Activated CD4-positive, alpha-beta T cell treated with anti-CD3 and anti-CD28 coated beads, Interleukin-2, amount 10 ng/mL, durations not matched to agents 24 days and 14 days (primary cell): ENCODE measurements around the gene TRAF3. TPM values are rescaled to one million over a fixed set of nuclear protein-coding genes. Genes with fewer than 3 reads are reported as not detected.
A peak's percentile ranks its signal among the peaks of the same experiment; 100 is the strongest.
"Not testable (repeated sequence)": the region's sequence is repeated elsewhere in the genome, so short reads cannot be mapped to it uniquely, and the experiment has no call there.

Experiments used
- DNase-seq: peaks from one replicate; pipeline ENCODE4 v3.0.0; 2022
- H3K27ac Mint-ChIP-seq: one replicate; pipeline ENCODE4 v1.8.0; 2022; ENCODE audit warnings: mild to moderate bottlenecking, mixed read lengths
- H3K27me3 Mint-ChIP-seq: one replicate; pipeline ENCODE4 v1.8.0; 2022; ENCODE audit warnings: mixed read lengths
- H3K36me3 Mint-ChIP-seq: one replicate; pipeline ENCODE4 v1.8.0; 2022; ENCODE audit warnings: low read depth, mild to moderate bottlenecking, mixed read lengths
- H3K4me1 Mint-ChIP-seq: one replicate; pipeline ENCODE4 v1.8.0; 2021; ENCODE audit warnings: mixed read lengths
- H3K4me3 Mint-ChIP-seq: one replicate; pipeline ENCODE4 v1.8.0; 2022; ENCODE audit warnings: mild to moderate bottlenecking, moderate library complexity, mixed read lengths
- H3K9me3 Mint-ChIP-seq: one replicate; pipeline ENCODE4 v1.8.0; 2021; ENCODE audit warnings: mixed read lengths
- intact Hi-C: fragments of 100-400 bp; cut with micrococcal nuclease; formaldehyde crosslinking; loops from one replicate; pipeline ENCODE4 v1.15.1; 2023
- total RNA-seq: library from RNA; stranded (reverse); gene quantifications from 2 replicates; pipeline ENCODE4 v1.2.3, GENCODE V29; 2022

Gene TRAF3
- total RNA-seq, 1 donor from 2014 or later = 68.8 TPM

DNA sequence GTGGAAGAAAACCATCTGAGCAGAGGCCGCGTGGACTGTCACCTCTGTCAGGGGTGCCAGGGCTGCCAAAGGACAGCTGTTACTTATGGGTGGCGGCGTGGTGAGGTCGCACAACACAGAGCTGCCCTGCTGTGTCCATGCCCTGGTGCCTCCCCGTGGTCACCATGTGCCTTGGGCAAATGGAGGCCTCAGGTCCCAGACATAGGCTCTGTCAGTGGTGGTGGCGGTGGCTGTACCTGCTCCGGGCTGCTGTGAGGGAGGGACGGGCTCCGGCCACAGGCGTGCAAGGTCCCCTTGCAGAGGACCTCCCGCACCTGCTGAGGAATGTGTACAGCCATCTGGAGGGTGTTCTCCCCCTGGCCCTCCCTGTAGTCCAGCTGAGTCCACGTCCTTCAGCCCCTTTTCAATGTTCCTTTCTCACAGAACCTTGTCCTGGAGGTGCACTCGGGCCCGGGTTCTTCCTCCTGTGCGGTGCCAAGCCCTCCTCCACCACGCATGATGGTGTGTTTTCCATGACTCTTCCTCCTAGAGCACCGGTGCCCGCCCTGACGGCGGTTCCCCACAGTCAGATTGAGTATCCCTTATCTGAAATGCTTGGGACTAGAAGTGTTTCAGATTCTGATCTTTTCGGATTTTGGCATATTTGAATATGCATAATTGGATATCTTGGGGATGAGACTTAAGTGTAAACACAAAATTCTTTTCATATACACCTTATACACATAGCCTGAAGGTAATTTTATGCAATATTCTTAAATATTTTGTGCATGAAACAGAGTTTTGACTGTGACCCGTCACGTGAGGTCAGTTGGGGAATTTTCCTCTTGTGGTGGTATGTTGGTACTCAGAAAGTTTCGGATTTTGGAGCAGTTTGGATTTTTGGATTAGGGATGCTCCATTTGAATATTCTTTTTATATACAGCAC, 49.8 kb downstream of the TRAF3 start:
- peak overlapping the region; percentile 62 for H3K27ac Mint-ChIP-seq
- H3K9me3 Mint-ChIP-seq = no peaks in the 10 kb centered on the region
- no peak for DNase-seq
- no peak overlapping the region for H3K4me3 Mint-ChIP-seq
- H3K27me3 Mint-ChIP-seq = no peaks in the 10 kb centered on the region
- intact Hi-C loops = loop anchor here (10.0 kb wide), 1 partner anchor 1002 kb away; no protein-coding TSS in a partner anchor
- H3K4me1 Mint-ChIP-seq = peaks cover 64% of the 10 kb centered on the region
- peaks cover 39% of the 10 kb centered on the region for H3K36me3 Mint-ChIP-seq

DNA sequence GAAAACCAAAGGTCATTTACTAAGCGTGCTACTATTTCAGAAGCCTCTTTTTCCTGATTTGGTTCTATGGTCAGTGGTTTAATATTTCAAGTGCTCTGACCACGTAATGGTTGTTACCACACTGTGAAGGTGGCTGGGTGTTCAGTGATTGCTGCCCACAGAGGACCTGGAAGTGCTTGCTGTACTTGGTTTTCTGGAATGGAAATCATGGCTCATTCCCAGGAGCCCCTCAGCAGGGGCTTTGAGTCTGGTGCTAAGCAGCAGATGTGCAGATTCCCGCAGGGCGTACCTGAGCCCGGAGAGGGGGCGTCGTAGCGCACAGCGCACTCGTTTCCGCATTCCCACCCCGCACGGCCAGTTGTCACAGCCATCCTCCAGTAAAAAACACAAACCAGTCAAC, 50.5 kb downstream of the TRAF3 start:
- Mint-ChIP-seq H3K4me1 (peaks cover 60% of the 10 kb centered on the region), H3K4me3 (no peak overlapping the region), H3K27me3 (no peaks in the 10 kb centered on the region), H3K27ac (no peak overlapping the region), H3K9me3 (no peaks in the 10 kb centered on the region), H3K36me3 (peaks cover 40% of the 10 kb centered on the region)
- intact Hi-C loops = loop anchor here (10.0 kb wide), 1 partner anchor 1003 kb away; no protein-coding TSS in a partner anchor
- DNase-seq = no peak

DNA sequence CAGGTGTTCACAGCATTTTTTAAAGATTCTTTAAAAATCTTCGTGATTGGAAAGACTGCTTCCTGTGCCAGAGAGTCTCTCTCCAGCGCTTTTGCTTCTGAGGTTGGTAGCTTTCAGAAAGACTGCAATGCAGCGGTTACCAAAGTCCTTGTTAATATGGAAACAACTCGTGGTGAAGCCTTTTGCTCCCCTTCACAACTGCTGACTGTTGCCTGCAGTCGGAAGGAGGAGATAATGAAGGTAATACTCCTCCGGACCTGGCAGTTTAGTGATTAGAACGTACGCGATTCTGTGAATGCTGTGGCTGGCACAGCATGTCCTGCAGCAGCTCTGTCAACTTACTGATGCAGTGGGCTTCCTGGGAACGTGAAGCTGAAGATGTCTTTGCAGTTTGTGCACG, 50.9 kb downstream of the TRAF3 start:
- Mint-ChIP-seq H3K9me3 (no peaks in the 10 kb centered on the region), H3K27ac (peak overlapping the region; percentile 45), H3K36me3 (peaks cover 40% of the 10 kb centered on the region), H3K27me3 (no peaks in the 10 kb centered on the region), H3K4me3 (no peak overlapping the region), H3K4me1 (peaks cover 59% of the 10 kb centered on the region)
- no peak for DNase-seq
- intact Hi-C loops = loop anchor here (10.0 kb wide), 1 partner anchor 1003 kb away; no protein-coding TSS in a partner anchor

DNA sequence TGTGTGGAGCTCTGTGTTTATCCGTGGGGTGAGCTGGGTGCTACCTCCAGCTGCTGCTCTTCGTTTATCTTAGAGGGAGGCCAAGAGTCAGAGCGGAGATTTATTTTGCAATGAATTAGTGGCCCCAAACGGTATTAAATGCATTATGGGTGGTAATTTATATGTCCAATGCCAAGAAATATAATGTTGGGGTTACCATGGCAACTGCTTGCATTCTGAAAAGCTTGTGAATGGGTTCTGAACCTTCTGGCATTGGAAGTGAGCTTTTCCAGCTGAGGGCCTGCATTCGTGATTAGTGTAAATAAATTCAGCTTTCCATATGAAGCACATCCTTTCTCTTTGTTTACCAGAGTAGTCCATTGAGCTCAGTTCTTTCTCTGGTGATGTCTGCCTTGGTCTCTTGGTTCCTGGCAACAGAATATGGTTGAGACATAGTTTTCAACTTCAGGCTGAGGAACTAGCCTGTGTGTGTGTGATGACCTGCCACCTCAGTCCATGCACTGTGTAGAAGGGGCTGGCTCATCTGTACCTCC, 51.8 kb downstream of the TRAF3 start:
- Mint-ChIP-seq H3K4me1 (peaks cover 56% of the 10 kb centered on the region), H3K27me3 (no peaks in the 10 kb centered on the region), H3K36me3 (peaks cover 47% of the 10 kb centered on the region), H3K27ac (peak overlapping the region; percentile 62), H3K4me3 (no peak overlapping the region), H3K9me3 (no peaks in the 10 kb centered on the region)
- intact Hi-C loops = loop anchor here (10.0 kb wide), 1 partner anchor 1004 kb away; no protein-coding TSS in a partner anchor
- DNase-seq = no peak

DNA sequence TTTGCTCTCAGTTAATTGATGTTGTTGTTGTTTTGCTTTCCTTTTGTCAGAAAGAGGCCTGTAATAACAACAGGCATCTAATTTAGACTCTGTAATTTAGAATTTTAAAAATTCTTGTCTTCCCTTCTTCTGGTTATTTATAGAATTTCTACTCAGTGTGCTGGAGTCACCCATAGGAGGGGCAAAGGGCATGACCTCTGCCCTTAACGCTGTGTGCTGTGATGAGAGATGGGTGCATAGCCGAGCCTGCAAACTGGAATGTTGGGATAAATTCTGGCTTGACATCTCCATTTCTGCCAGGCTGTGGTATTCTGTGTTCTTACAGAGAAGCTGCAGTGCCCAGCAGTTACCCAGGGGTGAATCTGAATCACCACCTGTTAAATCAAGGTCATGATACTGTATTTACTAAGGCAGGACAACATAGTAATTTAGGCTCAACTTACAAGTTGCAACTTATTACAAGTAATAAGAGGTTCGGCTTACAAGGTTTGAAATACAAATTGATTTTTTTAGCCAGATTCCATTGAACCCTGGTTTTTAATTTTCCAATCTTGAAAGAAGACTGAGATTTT, 53.3 kb downstream of the TRAF3 start:
- peaks cover 51% of the 10 kb centered on the region for H3K4me1 Mint-ChIP-seq
- DNase-seq = no peak
- peak overlapping the region; percentile 81 for H3K27ac Mint-ChIP-seq
- no peak overlapping the region for H3K4me3 Mint-ChIP-seq
- no peaks in the 10 kb centered on the region for H3K9me3 Mint-ChIP-seq
- intact Hi-C loops = no loop called here
- H3K36me3 Mint-ChIP-seq = peaks cover 53% of the 10 kb centered on the region
- H3K27me3 Mint-ChIP-seq = no peaks in the 10 kb centered on the region

DNA sequence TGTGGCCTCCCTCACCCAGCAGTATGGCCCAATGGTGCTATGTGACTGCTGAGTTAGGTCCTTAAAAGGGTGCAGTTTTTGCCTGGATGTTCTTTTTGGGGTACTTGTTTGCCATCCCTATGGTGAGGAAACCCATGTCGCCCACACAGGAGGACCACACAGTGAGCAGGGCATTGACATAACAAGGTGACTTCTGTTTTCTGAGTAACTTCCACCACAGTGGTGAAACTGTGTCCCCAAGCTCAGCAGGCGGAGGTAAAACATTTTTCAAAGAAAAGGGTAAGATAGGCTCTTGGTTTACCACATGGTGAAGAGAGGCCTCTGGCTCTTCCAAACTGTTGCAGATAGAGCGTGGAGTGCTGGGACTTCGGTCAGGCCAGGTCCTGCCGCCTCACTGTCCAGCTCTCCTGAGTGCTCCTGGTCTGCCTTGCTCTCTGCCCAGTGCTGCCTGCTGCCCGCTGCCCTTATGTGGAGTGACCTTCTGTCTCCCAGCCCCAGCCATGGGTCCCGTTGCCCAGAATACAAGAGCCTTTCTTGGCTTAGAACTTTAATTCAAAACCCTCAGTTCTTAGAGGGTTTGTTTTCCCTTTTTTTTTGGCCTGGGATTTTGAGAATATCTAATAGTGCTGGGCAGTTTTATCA, 54.0 kb downstream of the TRAF3 start:
- H3K4me1 Mint-ChIP-seq = peaks cover 48% of the 10 kb centered on the region
- H3K9me3 Mint-ChIP-seq = no peaks in the 10 kb centered on the region
- no peaks in the 10 kb centered on the region for H3K27me3 Mint-ChIP-seq
- intact Hi-C loops = no loop called here
- H3K36me3 Mint-ChIP-seq = peaks cover 49% of the 10 kb centered on the region
- DNase-seq = no peak
- peak overlapping the region; percentile 81 for H3K27ac Mint-ChIP-seq
- H3K4me3 Mint-ChIP-seq = no peak overlapping the region

DNA sequence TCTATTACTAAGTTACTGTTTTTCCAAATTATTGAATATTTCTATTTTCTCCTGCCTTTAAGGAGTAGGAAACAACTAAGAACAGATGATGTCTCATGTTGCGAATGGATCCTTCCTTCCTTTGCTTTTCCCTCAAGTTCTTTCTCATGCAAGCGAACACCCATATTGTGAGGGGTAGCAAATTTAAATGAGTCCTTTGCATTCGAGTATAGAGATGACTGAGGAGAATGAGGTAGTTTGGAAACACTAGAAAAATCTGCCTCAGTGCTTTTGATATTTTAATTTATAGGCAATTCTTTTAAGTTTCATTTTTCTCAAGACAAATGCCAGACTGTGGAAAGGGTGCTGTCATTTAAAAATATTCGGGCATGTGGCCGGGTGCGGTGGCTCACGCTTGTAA, 56.1 kb downstream of the TRAF3 start:
- Mint-ChIP-seq H3K27me3 (no peaks in the 10 kb centered on the region), H3K4me3 (no peak overlapping the region), H3K36me3 (peaks cover 60% of the 10 kb centered on the region), H3K27ac (no peak overlapping the region), H3K4me1 (peaks cover 40% of the 10 kb centered on the region), H3K9me3 (no peaks in the 10 kb centered on the region)
- intact Hi-C loops = no loop called here
- DNase-seq = no peak

DNA sequence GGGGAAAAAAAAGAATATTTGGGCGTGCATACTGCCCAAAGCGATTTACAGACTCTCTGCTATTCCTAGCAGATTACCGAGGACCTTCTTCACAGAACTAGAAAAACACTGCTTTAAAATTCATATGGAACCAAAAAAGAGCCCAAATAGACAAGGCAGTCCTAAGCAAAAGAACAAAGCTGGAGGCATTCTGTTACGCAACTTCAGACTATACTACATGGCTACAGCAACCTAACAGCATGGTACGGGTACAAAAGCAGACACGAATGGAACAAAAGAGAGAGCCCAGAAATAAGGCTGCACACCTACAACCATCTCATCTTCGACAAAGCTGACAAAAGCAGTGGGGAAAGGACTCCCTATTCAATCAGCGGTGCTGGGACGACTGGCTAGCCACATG, 56.7 kb downstream of the TRAF3 start:
- Mint-ChIP-seq H3K9me3 (no peaks in the 10 kb centered on the region), H3K27me3 (no peaks in the 10 kb centered on the region), H3K36me3 (peaks cover 62% of the 10 kb centered on the region), H3K4me3 (no peak overlapping the region), H3K27ac (no peak overlapping the region), H3K4me1 (peaks cover 37% of the 10 kb centered on the region)
- intact Hi-C loops = no loop called here
- DNase-seq = no peak

DNA sequence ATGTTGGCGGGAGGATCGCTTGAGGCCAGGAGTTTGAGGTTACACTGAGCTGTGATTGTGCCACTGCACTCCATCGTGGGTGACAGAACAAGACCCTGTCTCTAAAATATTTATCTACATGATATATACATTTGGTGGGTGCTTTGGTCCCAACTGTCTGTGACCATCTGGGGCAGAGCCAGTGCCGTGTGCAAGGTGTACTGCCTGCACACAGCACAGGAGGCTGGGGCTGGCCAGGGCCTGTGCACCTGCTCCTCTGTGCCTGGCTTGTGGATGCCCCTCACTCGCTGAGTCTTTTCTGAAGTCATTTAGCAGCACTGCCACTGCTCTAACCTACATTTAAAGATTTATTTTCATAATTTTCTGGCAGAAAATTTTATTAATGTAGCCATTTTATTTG, 58.7 kb downstream of the TRAF3 start:
- H3K36me3 Mint-ChIP-seq = peaks cover 61% of the 10 kb centered on the region
- peaks cover 27% of the 10 kb centered on the region for H3K4me1 Mint-ChIP-seq
- no peak overlapping the region for H3K4me3 Mint-ChIP-seq
- no peaks in the 10 kb centered on the region for H3K27me3 Mint-ChIP-seq
- DNase-seq = no peak
- H3K27ac Mint-ChIP-seq = no peak overlapping the region
- no peaks in the 10 kb centered on the region for H3K9me3 Mint-ChIP-seq
- intact Hi-C loops = no loop called here

DNA sequence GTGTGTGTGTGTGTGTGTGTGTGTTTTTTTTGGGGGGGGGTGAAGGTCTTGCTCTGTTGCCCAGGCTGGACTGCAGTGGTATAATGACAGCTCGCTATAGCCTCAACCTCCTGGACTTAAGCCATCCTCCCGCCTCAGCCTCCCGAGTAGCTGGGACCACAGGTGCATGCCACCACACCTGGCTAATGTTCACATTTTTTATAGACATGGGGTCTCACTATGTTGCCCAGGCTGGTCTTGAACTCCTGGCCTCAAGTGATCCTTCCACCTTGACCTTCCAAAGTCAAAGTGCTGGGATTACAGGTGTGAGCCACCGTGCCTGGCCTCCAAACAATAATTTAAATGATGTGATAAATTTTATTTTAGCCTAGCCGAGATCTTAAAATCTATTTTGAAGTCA, 59.9 kb downstream of the TRAF3 start:
- Mint-ChIP-seq H3K36me3 (peaks cover 55% of the 10 kb centered on the region), H3K4me1 (peaks cover 22% of the 10 kb centered on the region)
- H3K27me3 Mint-ChIP-seq, H3K9me3 Mint-ChIP-seq, H3K4me3 Mint-ChIP-seq, H3K27ac Mint-ChIP-seq, DNase-seq, intact Hi-C loops: not testable (repeated sequence)

DNA sequence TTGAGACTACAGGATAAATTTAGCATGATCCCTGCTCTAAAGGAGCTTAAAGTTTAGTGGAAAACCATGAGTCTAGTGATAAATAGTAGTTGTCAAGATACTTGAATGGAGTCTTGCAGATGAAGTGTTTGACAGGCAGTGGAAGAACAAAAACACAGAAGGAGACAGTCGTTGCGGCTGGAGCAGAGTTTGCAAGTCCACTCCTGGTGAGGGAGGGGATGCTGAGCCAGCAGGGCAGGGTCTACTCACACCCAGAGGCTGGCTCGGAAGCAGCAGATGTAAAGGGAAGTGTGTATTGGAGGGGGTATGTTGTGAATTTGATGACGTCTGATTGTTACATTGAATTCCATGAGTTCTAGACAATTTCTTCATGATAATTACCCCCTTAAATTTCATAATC, 61.3 kb downstream of the TRAF3 start:
- Mint-ChIP-seq H3K27me3 (no peaks in the 10 kb centered on the region), H3K27ac (peak overlapping the region; percentile 48), H3K9me3 (no peaks in the 10 kb centered on the region), H3K36me3 (peaks cover 48% of the 10 kb centered on the region), H3K4me3 (no peak overlapping the region), H3K4me1 (peaks cover 19% of the 10 kb centered on the region)
- intact Hi-C loops = no loop called here
- DNase-seq = no peak

DNA sequence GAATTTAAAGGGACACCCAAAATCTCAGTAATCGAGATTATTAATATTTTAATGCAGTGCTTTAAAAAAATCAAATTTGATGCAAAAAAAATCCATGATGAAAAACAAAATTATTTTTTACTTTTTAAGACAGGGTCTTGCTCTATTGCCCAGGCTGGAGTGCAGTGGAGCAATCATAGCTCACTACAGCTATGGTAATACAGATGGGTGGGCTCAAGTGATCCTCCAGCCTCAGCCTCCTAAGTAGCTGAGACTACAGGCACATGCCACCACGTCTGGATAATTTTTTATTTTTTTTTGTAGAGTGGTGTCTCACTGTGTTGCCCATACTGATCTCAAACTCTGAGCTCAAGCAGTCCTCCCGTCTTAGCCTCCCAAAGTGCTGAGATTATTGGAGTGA, 62.9 kb downstream of the TRAF3 start:
- no peak for DNase-seq
- intact Hi-C loops = no loop called here
- Mint-ChIP-seq H3K36me3 (peaks cover 44% of the 10 kb centered on the region), H3K27me3 (no peaks in the 10 kb centered on the region), H3K27ac (no peak overlapping the region), H3K9me3 (no peaks in the 10 kb centered on the region), H3K4me3 (no peak overlapping the region), H3K4me1 (peaks cover 15% of the 10 kb centered on the region)

DNA sequence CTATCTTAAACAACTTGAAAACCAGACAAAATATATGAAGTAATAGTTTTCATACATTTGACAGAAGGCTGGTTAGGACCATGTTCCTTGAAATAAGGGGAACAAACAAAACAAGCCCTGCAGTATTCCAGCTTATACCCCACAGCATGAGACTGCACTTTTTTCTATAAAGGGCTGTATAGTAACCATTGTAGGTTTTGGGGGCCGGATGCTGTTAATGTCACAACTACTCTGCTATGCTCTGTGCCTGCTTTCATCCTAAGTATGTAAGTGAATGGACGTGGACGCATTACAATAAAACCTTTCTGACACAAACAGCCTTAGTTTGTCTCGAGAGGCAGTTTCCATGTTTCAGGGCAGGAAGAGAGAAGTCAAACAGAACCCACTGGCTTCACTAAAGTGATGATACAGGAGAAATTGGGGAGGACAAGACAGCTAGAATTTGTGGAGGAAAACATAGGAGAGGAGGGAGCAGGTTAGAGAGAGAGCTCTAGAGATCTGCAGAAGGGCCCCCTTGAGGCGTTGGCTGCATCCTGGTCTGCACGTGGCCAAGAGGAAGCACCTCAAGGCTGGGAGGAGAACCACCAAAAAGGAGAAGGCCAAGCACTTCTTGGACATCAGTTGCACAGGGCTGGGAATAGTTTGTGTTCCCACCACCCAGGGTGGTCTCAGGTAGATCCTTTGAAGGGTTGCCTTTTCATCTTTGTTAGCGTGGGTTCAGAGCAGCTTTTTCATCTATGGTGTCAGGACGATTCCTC, 63.7 kb downstream of the TRAF3 start:
- peaks cover 10% of the 10 kb centered on the region for H3K4me1 Mint-ChIP-seq
- intact Hi-C loops = no loop called here
- peaks cover 39% of the 10 kb centered on the region for H3K36me3 Mint-ChIP-seq
- peak overlapping the region; percentile 27 for H3K27ac Mint-ChIP-seq
- DNase-seq = no peak
- H3K4me3 Mint-ChIP-seq = no peak overlapping the region
- H3K27me3 Mint-ChIP-seq = no peaks in the 10 kb centered on the region
- H3K9me3 Mint-ChIP-seq = no peaks in the 10 kb centered on the region
